ENCODE data around the gene MEGF8.

MEGF8 gene

DNA sequence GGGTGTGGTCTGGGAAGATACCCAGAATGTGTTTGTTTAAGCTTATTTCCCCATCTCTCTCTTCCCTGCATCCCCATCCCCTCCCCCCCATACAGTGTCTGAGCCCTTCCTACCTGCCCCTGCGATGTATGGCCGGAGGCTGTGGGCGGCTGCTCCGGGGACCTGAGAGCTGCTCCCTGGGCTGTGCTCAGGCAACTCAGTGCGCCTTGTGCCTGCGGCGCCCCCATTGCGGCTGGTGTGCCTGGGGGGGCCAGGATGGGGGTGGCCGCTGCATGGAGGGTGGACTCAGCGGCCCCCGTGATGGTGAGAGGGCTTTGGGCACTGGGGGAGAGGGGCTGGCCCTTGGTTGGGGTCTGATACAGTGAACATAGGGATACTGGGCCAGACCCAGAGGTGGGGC, 42.9 kb downstream of the MEGF8 start:
- CTCF ChIA-PET, result interaction anchor here (1.6 kb wide), 1 partner anchor 33 kb away, joined by 4 read pairs; no protein-coding TSS in a partner anchor
- POLR2A ChIA-PET, result interaction anchor here (0.7 kb wide), 1 partner anchor 323 kb away, joined by 4 read pairs; no protein-coding TSS in a partner anchor
- TF ChIP-seq, protein P1, sequence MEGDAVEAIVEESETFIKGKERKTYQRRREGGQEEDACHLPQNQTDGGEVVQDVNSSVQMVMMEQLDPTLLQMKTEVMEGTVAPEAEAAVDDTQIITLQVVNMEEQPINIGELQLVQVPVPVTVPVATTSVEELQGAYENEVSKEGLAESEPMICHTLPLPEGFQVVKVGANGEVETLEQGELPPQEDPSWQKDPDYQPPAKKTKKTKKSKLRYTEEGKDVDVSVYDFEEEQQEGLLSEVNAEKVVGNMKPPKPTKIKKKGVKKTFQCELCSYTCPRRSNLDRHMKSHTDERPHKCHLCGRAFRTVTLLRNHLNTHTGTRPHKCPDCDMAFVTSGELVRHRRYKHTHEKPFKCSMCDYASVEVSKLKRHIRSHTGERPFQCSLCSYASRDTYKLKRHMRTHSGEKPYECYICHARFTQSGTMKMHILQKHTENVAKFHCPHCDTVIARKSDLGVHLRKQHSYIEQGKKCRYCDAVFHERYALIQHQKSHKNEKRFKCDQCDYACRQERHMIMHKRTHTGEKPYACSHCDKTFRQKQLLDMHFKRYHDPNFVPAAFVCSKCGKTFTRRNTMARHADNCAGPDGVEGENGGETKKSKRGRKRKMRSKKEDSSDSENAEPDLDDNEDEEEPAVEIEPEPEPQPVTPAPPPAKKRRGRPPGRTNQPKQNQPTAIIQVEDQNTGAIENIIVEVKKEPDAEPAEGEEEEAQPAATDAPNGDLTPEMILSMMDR (IDR thresholded peaks at IDR 0.05; ENCODE audit: control extremely low read depth, extremely low read depth, low read depth, missing control alignments), result no peak
- no peak for DNase-seq (ENCODE audit: extremely low spot score)

DNA sequence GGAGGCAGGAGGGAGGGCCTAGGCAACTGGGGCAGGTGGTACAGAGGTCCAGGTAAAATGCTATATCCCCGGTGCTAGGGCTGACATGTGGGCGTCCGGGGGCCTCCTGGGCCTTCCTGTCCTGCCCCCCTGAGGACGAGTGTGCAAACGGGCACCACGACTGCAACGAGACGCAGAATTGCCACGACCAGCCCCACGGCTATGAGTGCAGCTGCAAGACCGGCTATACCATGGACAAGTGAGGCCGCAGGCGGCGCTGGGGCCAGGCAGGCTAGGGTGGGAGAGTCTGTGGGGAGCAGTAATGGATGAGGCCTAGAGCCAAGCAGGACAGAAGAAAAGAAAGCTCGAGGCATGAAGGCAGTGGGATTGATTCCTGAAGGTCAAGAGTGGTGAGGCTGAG, 43.3 kb downstream of the MEGF8 start:
- ChIA-PET CTCF (interaction anchor here (1.6 kb wide), 1 partner anchor 32 kb away, joined by 4 read pairs; no protein-coding TSS in a partner anchor), POLR2A (interaction anchor here (0.7 kb wide), 1 partner anchor 323 kb away, joined by 4 read pairs; no protein-coding TSS in a partner anchor)
- no peak for DNase-seq (ENCODE audit: extremely low spot score)
- TF ChIP-seq, protein P1 (IDR thresholded peaks at IDR 0.05; ENCODE audit: control extremely low read depth, extremely low read depth, low read depth, missing control alignments), result no peak

DNA sequence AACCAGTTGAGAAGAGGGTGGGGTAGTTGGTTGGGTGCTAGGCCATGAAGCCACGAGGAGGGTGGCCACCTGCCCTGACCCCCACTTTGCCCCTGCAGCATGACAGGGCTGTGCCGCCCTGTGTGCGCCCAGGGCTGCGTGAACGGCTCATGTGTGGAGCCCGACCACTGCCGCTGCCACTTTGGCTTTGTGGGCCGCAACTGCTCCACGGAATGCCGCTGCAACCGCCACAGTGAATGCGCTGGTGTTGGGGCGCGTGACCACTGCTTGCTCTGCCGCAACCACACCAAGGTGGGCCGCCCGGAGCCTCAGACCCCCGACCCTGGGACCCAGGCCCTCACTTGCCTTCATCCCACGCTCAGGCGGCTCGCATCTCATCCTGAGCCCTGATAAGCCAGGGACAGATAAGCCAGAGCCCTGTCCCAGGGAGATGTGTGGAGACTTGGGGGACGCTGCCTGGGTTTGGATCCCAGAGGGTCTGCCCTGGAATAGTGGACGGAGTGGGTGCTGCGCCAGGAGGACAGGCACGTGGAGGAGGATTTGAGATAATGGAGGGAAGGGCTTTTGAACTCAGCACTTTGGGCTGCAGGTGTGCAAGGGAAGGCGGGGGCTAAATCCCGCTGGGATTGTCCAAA, 44.1 kb downstream of the MEGF8 start:
- no peak for DNase-seq (ENCODE audit: extremely low spot score)
- ChIA-PET POLR2A (no interaction called here), CTCF (interaction anchor here (1.6 kb wide), 1 partner anchor 32 kb away, joined by 4 read pairs; no protein-coding TSS in a partner anchor)
- TF ChIP-seq, protein P1 (IDR thresholded peaks at IDR 0.05; ENCODE audit: control extremely low read depth, extremely low read depth, low read depth, missing control alignments), result no peak

GRCh38 chr19:42370068-42370520, 44.7 kb downstream of the MEGF8 start:
- ChIA-PET CTCF (interaction anchor here (1.4 kb wide), 1 partner anchor 11 kb away, joined by 4 read pairs; no protein-coding TSS in a partner anchor), POLR2A (no interaction called here)
- TF ChIP-seq, protein P1 (IDR thresholded peaks at IDR 0.05; ENCODE audit: control extremely low read depth, extremely low read depth, low read depth, missing control alignments), result no peak
- DNase-seq (ENCODE audit: extremely low spot score), result no peak

DNA sequence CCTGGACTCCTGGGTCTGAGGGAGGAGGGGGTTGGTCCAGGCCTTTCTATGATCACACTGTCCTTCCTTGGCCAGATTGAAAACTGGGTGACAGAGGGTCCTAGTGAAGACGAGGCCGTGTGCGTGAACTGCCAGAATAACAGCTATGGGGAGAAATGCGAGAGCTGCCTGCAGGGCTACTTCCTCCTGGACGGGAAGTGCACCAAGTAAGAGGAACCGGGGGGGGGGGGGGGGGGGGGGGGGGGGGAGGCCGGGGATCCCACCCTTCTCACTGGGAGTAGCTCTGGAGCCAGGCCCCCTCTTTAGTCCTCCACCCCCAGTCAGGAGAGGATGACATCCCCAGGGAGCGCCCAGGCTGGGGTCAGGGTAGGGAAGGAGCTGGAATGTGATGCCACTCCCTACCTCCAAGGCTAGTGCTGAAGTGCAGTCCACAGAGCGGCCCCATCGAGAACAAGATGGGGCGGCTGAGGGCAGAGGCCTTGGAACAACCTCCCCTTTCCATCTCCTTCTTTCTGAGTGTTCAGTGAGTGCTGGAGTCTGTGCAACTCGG, 45.3 kb downstream of the MEGF8 start:
- TF ChIP-seq, protein P1 (IDR thresholded peaks at IDR 0.05; ENCODE audit: control extremely low read depth, extremely low read depth, low read depth, missing control alignments), result no peak
- DNase-seq (ENCODE audit: extremely low spot score), result no peak
- ChIA-PET CTCF (interaction anchor here (1.2 to 1.4 kb wide), 3 partner anchors 9 to 30 kb away, joined by 3 to 5 read pairs (median 4); no protein-coding TSS in a partner anchor), POLR2A (no interaction called here)

DNA sequence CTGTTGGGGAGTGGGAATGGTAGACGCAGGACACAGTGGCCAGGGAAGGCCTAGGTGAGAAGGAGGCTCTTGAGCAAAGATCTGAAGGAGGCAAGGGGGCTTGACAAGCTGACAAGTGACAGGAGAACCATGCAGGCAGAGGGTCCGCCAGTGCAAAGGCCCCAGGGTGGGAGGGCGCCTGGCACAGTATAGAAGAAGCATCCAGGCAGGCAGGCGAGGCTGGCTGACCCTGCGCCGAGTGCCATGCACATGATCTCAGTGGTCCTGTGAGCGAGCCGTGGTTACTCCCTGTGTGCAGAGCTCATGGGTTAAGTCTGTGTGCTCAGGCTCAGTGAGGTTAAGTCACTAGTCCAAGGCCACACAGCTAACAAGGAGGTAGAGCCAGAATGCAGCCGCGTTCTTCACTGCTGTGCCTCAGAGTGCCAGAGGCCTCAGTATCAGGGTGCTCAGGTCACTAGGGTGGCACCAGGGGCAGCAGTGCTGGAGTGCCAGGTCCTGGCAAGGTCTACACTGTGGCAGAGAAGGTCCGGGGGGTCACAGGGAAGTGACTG, 49.5 kb downstream of the MEGF8 start:
- TF ChIP-seq, protein P1 (IDR thresholded peaks at IDR 0.05; ENCODE audit: control extremely low read depth, extremely low read depth, low read depth, missing control alignments), result no peak
- ChIA-PET CTCF (no interaction called here), POLR2A (no interaction called here)
- no peak for DNase-seq (ENCODE audit: extremely low spot score)
